Stimulated activated CD4-positive, alpha-beta T cell treated with anti-CD3 and anti-CD28 coated beads, Interleukin-2, amount 100 ng/mL, for 24 hours (primary cell): Measurements from ENCODE around the gene CDC42.

ENCODE experiments used
- DNase-seq, 2 donors: peaks; one replicate each; pipeline ENCODE4 v3.0.0-alpha.2; 2020

The CDC42 gene

DNA sequence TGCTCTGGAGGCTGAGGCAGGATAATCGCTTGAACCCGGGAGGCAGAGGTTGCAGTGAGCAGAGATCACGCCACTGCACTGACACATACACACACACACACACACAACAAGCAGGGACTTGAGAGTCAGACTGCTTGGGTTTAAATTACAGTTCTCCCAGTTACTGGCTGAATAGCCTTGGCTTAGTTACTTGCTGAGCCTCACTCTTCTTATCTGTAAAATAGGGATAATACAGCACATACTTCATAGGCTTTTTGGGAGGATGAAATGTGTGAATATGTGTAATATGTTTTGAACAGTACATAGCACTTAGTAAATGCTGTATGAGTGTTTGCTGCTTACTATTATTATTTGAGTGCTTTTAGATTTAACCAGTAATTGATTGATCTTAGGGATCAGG is 23.8 kb downstream of the CDC42 start:
- no peak for DNase-seq

DNA sequence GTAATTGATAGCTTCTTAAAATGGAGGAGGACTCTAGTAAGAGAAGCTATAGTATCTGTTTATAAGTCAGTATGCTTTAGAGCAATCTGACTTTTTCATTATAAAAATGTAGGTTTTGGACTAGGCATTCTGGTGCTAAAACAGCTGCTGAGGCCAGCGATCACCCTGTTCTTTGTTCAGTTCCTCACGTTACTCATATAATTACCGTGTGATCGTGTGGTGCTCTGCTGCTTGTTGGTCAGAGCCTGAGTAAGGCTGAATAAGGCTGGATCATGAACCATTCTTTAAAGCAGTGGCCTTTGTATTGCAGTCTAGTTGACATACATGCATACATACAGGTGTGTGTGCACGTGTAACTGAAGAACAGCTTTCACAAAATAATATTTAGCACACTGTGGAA is 25.2 kb downstream of the CDC42 start:
- no peak for DNase-seq

DNA sequence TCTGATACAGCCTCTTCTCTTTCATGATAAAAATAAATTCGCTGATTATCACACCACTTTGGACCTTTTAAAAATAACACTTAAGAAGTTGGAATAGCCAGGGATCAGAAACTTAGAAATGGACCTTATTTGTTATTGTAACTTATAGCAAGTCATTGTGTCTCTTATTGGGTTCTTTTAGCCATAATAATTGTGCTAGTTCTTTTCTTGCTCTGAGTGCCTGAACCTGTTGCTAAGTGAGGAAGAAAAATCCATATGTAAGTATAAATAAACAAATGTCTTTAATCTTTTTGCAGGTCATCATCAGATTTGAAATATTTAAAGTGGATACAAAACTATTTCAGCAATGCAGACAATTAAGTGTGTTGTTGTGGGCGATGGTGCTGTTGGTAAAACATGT is 25.6 kb downstream of the CDC42 start:
- DNase-seq, result no peak

DNA sequence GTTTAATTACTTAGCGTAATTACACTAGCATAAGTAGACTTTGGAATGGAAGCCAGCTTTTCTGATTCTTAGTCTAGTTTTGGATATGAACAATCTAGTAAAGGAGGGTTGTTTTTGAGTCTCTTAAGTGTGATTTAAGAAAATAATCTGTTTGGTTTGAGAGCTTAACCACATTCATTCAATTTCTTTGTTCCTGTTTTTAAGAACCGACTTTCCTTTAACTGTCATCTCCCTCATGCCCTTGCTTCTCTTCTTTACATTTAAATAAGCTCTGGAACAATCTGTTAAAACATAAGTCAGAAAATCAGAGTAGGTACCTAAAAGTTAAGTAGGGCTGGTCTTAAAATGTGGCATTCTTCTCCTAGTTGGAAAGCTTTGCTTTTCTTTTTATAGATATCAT is 27.7 kb downstream of the CDC42 start:
- DNase-seq, result no peak

DNA sequence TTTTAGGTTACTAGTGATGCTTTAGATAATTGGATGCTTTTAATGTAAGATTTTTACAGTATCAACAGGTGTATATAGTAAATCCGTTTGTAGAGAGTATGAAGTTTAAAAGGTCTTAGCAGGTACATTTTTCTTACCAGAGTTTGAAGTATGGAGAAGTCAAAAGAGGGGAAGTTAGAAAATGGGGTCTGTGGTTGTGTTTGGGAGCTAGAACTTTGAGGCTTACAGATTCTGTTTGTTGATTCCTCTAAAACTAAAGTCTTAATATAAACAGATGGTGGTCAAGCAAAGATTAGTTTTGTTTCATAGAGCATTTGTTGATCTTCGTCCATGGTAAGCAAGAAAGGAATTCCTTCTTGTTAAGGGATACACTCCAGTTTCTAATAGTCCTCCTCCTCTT is 35.8 kb downstream of the CDC42 start:
- no peak for DNase-seq

DNA sequence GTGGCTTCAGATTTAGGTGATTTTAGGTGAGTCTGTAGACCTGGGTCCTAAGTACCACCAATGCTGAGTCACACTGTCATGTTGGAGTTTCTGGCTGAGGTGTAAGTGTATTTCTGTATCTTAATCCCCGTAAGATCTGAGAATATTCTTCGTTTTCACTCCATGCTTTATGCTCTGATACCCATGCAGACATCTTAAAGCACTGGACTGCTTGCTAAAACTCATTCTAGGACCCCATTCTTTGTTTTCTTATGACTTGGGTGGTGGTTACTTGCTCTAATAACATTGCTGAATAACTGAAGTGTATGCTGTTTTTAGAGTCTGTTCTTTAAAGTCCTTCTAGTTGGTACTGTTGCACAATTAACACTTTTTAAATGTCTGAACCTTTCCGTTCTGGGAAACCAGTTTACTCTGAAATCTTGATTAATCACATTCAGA is 36.6 kb downstream of the CDC42 start:
- DNase-seq, result no peak

DNA sequence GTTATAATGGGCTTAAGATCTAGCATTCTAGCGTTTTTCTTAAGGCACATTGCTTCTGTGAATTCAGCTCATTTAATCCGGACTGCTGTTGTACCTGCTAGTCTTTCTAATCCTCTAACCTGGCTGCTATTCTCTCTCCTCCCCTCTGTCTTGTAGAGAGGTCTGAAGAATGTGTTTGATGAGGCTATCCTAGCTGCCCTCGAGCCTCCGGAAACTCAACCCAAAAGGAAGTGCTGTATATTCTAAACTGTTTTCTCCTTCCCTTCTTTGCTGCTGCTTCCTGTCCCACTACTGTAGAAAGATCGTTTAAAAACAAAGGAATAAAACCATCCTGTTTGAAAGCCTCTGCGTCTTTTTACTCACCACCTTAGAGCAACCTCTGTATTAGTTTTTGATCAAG is 37.3 kb downstream of the CDC42 start:
- no peak for DNase-seq

DNA sequence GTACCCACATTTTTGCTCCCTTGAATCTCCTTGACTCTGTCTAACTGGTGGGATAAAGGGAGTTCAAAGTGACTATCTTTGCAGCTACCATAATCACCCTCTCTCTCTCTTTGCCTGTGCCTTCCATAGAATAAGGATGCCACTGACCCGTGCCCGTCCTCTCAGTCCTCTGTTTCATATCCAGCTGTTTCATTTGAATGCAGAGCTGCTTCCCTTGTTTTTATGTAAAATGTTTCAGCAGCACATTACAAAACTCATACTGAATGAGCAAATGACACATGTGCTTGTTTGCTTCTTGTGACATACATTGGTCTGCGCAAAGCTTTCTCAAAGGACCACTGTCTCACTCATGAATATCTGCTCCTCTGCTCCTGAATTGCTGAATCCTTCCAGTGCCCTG is 38.4 kb downstream of the CDC42 start:
- no peak for DNase-seq

DNA sequence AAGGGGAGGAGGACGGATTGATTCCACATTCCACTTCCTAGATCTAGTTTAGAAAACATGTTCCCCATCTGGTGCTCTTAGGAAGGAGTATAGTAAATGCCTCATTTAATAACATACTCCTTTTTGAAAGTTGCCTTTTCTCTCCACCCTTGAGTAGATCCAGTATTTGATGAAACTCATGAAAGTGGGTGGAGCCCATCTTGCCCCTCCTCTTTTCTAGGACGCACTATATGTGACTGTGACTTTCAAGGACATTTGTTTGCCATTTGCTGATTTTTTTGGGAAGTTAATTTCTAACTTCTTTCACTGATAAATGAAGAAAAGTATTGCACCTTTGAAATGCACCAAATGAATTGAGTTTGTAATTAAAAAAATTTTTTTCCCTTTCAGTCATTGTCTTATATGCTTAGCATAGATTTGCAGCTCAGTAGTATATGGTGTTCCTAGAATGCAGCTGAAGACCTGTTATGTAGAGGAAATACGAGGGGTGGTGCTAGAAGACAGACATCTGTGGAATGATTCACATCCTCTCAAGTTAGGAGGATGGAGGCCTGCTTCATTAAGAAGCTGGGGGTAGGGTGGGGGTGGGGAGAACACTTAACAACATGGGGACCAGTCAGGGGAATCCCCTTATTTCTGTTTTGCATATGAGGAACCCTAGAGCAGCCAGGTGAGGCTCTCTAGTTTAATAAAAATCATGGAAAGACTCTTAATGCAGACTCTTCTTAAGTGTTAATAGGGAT is 39.7 kb downstream of the CDC42 start:
- DNase-seq, result peak; percentile 28 to 51

DNA sequence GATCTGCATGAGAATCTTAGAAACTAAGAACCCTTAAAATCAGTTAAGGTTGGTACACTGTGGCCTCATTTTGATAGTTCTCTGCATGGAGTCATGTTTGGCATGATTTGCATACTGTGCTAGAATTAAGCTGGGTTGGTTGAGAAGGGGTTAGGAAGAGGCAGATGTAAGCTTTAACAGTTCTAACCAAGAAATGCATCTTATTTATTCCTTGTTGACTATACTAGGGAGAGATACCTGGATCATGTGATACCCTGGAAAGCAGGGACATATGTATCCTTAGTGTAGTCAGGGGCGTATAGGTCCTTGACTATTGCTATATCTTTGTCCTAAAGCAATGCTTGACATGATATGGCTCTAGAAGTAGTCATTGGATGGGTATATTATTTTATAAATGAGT is 41.0 kb downstream of the CDC42 start:
- DNase-seq, result no peak

DNA sequence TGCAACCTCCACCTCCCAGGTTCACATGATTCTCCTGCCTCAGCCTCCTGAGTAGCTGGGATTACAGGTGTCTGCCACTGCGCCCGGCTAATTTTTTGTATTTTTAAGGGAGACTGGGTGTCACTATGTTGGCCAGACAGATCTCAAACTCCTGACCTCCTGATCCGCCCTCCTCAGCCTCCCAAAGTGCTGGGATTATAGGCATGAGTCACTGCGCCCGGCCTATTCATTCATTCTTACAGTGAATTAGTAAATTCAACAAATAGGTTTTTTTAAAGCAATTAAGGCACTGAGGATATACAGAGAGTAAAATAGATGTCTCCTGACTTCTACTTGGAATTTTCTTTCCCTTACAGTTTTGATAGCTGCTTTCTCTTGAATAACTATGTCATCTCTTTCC is 43.5 kb downstream of the CDC42 start:
- DNase-seq, result no peak

DNA sequence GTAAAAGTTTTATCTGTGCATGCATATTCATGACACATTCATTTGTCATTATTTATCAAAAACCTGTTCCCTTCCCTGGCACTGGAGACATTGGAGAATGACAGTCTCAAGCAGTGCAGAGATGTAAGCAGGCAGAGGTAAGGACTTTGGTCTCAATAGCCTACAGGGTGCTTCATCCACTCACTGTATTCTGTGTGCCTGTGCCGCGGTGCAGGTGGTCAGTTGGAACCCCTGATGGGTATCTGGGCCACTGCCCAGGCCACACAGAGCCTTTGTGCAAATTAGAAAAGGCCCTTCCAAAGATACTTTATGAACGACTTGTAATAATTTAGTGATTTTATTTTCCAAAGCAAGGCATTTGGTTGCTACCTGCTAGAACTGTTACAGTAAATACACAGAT is 44.0 kb downstream of the CDC42 start:
- no peak for DNase-seq

DNA sequence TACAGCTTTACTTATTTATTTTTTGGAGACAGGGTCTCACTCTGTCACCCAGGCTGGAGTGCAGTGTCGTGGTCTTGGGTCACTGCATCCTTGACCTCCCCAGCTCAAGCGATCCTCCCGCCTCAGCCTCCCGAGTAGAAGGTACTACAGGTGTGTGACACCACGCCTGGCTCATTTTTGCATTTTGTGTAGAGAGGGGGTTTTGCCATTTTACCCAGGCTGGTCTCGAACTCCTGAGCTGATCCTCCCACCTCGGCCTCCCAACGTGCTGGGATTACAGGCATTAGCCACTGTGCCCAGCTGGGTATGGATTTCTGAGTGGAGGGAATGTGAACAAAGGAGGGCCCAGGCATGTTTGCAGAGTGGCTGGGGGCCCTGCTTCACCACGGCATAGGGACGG is 46.2 kb downstream of the CDC42 start:
- DNase-seq, result no peak

DNA sequence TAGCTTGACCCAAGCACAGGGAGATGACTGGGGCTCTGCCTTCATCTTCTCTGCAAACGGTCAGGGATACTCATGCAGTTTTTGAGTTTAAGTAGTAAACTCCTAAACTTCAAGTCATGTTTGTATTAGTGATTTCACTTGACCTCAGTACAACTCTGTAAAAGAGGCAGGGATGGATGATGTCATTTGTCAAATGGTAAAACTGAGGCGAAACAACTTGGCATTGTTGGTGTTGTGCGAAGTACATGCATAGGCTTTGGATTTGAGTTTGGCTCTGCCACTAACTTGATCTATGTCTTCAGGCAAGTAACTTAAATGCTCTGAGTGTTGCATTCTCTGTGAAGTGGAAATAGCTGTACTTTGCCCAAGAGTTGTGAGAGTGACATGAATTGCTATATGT is 47.7 kb downstream of the CDC42 start:
- no peak for DNase-seq

DNA sequence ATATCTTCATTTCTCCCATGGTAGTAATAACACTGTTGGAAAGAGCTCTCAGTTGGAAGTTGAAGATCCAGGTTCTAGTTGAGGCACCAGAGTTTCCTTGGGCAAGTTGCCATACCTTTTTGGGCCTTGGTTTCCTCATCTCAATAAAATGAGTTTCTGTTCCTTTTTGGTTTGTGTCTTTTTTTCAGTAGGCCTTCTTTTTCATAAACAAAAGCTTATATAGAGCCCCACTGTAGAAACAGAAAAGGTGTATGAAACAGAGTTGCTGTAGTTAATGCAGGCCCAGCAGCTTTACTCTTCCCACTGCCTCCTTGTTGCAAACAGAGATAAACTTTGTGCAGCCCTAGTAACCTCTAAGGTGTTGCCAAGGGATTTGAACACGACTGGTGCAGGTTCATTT is 48.7 kb downstream of the CDC42 start:
- no peak for DNase-seq

DNA sequence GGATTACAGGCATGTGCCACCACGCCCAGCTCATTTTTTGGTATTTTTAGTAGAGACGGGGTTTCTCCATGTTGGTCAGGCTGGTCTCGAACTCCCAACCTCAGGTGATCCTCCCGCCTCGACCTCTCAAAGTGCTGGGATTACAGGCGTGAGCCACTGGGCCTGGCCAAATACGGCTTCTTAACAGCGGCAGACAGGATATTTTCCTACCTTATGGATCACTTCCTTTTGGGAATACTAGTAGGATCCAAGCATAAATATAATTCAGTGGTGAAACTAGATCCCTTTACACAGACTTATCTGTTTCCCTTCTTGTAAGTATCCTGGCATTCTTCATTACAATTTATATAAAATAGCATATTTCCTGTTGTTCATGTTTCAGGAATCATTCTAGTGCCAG is 49.5 kb downstream of the CDC42 start:
- DNase-seq, result no peak

DNA sequence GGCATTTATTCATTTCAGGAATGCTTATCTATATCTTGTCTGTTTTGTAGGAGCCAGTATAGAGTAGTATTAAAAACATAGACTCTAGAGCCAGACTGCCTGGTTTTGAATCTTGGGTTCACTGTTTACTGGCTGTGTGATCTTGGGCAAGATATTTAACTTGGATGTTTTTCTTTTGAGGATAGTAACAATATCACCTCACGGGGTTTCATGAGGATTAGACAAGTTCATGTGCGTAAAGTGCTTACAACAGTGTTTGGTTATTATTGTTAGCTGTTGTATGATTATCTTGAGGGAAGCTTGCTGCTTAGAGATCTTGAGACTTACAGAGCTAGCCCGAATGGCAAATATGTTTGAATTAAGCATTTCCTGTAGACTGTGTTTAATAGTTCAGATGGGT is 50.2 kb downstream of the CDC42 start:
- DNase-seq, result no peak

DNA sequence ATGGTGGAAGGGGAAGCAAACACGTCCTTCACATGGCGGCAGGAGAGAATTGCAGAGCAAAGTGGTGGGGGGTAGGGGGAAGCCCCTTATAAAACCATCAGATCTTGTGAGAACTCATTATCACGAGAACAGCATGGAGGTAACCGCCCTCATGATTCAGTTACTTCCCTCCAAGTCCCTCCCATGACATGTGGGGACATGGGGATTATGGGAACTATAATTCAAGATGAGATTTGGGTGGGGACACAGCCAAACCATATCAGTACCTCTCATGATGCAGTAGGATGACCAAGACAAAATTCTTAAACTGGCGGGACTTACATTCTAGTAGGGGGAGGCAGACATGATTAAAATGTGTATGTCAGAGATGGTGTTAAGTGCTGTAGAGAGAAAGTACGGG is 51.6 kb downstream of the CDC42 start:
- no peak for DNase-seq

DNA sequence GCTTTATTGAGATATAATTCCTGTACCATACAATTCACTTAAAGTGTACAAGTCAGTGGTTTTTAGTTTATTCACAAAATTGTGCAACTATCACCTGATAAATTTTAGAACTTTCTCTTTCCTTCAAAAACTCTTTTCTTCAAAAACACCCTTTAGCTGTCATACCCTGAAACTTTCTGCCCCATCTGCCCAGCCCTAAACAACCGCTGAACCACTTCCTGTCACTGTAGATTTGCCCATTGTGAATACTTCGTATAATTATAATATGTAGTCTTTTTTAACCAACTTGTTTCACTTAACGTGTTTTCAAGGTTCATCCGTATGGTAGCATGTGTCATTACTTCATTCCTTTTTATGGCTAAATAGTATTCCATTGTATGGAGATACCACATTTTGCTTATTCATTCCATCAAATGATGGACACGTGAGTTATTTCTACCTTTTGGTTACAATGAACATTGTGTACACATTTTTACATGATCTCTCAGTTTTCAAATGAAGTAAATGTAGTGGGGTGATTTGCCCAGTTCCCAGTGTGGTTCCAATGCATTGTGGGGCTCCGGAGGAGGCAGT is 52.4 kb downstream of the CDC42 start:
- DNase-seq, result no peak

DNA sequence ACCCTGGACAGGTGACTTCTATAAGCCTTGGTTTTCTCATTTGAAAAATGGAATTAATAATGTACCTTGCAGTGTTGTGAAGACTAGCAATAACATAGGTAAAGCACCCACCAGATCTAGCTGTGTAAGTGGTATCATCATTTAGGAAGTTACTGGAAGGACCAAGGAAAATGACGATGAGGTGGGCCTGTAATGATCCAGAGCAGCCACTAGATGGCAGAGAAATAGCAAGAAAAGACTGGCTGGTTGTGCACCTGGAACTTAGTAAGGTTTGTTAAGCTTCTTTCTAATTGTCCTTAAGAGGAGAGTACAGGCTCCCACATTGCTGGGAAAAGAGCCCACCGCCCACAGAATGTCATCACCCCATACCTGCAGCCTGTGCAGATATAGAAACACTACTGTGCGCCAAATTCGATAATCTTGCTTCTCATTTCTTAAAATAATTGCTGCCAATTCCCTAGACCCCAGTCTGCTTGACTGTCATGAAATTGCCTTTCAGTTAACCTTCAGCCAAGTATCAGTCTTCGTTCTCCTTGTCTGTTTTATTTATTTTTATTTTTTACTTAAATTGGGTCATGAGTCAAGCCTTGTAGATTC is 53.2 kb downstream of the CDC42 start:
- no peak for DNase-seq

DNA sequence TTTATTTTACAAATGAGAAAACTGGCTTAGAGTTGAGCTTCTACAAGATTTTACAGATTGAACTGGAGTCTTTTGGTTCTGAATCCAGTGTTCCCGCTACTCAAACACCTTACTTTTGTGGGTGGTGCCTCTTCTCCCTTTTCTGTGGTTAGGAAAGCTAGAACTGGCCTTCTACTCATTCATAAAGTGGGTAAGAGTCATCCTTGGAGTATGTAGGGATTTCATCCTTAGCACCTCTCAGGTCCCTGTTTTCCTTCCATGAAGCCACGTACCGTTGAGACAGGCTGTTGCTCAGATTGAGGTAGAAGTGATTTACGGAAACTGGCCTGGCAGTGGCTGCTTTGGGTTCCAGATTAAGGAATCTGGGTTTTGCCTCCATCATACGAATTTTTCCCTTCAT is 54.6 kb downstream of the CDC42 start:
- no peak for DNase-seq

DNA sequence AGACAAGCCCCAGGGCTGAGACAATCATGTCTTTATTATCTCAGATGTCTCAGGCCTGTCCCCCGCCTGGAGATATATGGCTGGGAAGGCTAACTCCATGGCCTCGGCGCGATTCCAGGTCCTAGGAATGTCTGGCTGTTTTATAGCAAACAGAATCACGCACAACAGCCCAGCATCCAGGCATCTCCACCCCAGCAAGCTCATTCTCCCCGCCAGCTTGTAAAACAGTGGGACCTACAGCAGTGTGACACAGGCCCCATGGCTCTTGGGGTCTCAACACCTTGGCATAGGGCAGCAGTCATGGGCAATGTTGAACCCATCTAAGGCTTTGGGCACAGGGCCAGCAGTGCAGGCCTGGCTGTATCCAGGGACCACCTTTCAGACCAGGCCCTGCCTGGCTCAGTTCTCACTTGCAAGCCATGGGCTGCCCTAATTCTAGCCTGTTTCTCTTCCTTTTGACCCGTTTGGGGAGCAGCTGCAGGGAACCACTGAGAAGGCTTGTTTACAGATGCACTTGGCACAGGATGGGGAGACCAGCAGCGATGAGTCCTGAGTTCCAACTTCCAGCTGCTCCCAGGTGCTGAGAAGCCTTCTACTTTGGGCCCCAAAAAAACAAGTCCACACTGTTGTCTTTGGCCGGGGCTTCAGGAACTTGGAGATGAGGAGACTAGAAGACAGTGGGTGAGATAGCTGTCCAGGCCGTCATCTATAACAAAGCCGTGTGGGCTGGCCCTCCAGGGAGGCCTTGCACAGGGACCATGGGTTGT is 56.0 kb downstream of the CDC42 start:
- DNase-seq, result no peak

DNA sequence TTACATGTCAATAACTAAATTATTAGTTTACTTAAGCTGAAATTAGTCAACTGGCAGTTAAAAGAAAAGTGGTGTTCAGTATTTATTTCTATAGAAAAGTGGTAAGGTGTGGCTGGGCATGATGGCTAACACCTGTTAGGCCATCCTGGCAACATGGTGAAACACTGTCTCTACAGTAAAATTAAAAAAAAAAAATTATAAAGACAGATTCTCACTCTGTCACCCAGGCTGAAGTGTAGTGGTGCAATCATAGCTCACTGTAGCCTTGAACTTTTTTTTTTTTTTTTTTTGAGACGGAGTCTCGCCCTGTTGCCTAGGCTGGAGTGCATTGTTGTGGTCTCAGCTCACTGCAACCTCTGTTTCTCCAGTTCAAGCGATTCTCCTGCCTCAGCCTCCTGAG is 57.5 kb downstream of the CDC42 start:
- no peak for DNase-seq

DNA sequence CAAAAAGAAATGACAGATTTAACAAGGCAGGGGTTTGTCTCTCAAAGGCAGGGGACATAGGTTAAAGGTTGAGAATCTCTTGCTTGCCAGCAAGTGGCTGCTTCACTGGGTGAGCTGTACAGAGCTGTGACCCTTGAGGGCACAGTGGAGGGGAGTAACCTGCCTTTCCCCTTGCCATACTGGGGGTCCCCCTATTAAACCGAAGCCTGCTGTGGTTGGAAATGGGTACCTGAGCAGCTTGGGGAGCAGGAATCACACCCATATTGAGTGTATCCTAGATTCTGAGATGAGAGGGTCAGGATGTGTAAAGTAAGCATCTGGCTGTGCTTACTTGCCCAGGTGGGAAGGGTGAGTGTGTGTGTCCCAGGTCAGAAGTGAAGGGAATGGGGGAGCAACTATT is 58.6 kb downstream of the CDC42 start:
- no peak for DNase-seq
